Thyroid gland (tissue), 4 donors: ENCODE results near the gene PMEPA1. TPM values are rescaled to one million over a fixed set of nuclear protein-coding genes. Genes with fewer than 3 reads are reported as not detected.

Experiments
- DNase-seq, 2 donors: peaks; one replicate each; pipeline ENCODE4 v3.0.0-alpha.2; 2019
- H3K27ac ChIP-seq, 3 donors: fragments of 200-600 bp; sonication (generic); 1 replicate in 2 of 3; 2 replicates in 1 of 3; pipeline ENCODE4 v1.5.1; 2016 to 2019; ENCODE audit warnings: mild to moderate bottlenecking in 1 of 3, moderate library complexity in 1 of 3
- H3K27me3 ChIP-seq: fragments of 200-600 bp; sonication (generic); one replicate; pipeline ENCODE4 v1.5.1; 2019
- H3K36me3 ChIP-seq, 2 donors: fragments of 200-600 bp; sonication (generic); one replicate each; pipeline ENCODE4 v1.5.1; 2016 to 2019
- H3K4me1 ChIP-seq, 2 donors: fragments of 200-600 bp; sonication (generic); one replicate each; pipeline ENCODE4 v1.5.1; 2017 to 2019
- H3K4me3 ChIP-seq, 3 donors: fragments of 200-600 bp; sonication (generic); replicated peaks in 1 of 3; 1 replicate in 2 of 3; 2 replicates in 1 of 3; pipeline ENCODE4 v1.5.1; 2016; ENCODE audit warnings: mild to moderate bottlenecking in 1 of 3
- H3K9me3 ChIP-seq: fragments of 200-600 bp; sonication (generic); one replicate; pipeline ENCODE4 v1.5.1; 2017
- POLR2A ChIP-seq, 2 donors: fragments of 450-650 bp; IDR thresholded peaks; one replicate each; pipeline ENCODE4 v1.6.1; 2017; ENCODE audit warnings: antibody characterized with exemption in 2 of 2, mild to moderate bottlenecking in 2 of 2, moderate library complexity in 1 of 2
- WGBS, 2 donors: methylation state at CpG; one replicate each; pipeline ENCODE4 v1.1.5; 2017; 5-methylcytosine and 5-hydroxymethylcytosine counted together
- intact Hi-C: fragments of 100-400 bp; cut with DNase I; formaldehyde crosslinking; loops from one replicate; pipeline ENCODE4 v1.15.1; 2023
- total RNA-seq, 4 donors: library from RNA; depleted of rRNA; stranded (reverse); fragments of >200 nt; gene quantifications; one replicate each; pipeline ENCODE4 v1.2.3, GENCODE V29; 2016
- TF ChIP-seq, protein P1 (sequence below), 6 experiments: fragments of 200-600 bp in 3 of 6; fragments of 450-650 bp in 3 of 6; sonication (generic) in 3 of 6; IDR thresholded peaks; one replicate each; pipeline ENCODE4 v1.5.1; 2016 to 2019; ENCODE audit warnings: antibody characterized with exemption in 6 of 6, mild to moderate bottlenecking in 2 of 6, inconsistent platforms in 1 of 6, moderate library complexity in 1 of 6

PMEPA1 gene
- total RNA-seq, 4 donors from 2014 or later: 6.5 to 12.6 (median 8.3) TPM

DNA sequence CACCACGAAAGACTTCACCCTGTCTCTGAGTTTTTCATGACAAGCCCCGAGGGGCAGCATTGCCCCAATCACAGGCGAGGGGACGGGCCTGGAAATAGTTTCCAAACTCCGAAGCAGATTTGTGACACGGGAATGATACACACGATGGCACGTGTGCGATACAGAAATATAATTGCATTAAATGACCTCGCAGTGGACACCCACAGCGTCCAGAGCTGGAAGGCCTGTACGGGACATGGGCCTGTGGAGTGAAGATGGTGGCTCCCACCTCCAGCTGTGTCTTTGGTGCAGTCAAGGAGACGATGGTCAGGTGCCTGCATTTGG lies 43.0 kb downstream of the PMEPA1 start:
- no peaks in the 10 kb centered on the region for H3K36me3 ChIP-seq
- H3K9me3 ChIP-seq: no peaks in the 10 kb centered on the region
- no peak for TF ChIP-seq POLR2A (IDR thresholded peaks at IDR 0.05)
- TF ChIP-seq, protein P1, sequence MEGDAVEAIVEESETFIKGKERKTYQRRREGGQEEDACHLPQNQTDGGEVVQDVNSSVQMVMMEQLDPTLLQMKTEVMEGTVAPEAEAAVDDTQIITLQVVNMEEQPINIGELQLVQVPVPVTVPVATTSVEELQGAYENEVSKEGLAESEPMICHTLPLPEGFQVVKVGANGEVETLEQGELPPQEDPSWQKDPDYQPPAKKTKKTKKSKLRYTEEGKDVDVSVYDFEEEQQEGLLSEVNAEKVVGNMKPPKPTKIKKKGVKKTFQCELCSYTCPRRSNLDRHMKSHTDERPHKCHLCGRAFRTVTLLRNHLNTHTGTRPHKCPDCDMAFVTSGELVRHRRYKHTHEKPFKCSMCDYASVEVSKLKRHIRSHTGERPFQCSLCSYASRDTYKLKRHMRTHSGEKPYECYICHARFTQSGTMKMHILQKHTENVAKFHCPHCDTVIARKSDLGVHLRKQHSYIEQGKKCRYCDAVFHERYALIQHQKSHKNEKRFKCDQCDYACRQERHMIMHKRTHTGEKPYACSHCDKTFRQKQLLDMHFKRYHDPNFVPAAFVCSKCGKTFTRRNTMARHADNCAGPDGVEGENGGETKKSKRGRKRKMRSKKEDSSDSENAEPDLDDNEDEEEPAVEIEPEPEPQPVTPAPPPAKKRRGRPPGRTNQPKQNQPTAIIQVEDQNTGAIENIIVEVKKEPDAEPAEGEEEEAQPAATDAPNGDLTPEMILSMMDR (IDR thresholded peaks at IDR 0.05): no peak
- intact Hi-C loops: loop anchor here (5.0 kb wide), 1 partner anchor 41 kb away; no protein-coding TSS in a partner anchor
- no peak for DNase-seq
- peak overlapping the region in 2 of 3 donors; percentile 97 to 98 for H3K27ac ChIP-seq
- no peaks in the 10 kb centered on the region for H3K27me3 ChIP-seq
- H3K4me3 ChIP-seq: no peak overlapping the region
- H3K4me1 ChIP-seq: peaks cover 18 to 19% of the 10 kb centered on the region in 2 donors
- WGBS, 2 donors: 92 to 95% methylated on average over 13 of the region's 13 CpGs

DNA sequence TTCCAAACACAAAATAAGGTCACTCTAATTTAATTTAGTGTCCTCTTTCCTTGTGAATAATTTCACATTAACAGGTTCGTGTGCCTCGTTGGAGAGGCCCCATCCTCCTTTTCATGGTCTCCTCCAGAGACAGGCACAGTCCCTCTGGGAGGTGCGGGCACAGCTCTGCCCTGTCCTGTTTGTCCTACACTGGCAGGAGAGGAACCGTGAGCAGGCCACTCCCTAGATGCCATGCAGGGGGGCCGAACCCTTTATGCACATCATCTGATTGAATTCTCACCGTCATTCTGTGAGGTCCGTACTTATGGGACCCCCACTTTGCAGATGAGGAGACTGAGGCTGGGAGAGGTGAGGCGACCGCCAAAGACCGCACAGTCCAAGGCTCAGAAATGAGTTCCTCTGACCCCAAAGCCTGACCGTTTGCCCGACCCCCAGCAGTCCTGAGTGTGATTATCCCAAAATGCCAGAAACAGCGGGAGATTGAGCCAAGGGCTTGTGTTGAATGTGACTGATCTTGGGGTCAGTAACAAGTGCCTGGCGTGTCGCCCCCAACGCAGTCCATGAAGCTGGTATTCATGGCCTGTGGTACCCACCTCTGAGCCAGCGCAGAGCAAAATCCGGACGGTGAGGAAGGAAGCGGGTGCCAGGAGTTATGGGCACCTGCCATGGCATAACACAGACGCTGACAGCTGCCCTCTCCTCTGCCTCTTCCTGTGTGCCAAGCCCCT lies 43.5 kb downstream of the PMEPA1 start:
- TF ChIP-seq, protein P1 (IDR thresholded peaks at IDR 0.05): no peak
- TF ChIP-seq POLR2A (IDR thresholded peaks at IDR 0.05): no peak
- Histone ChIP-seq H3K36me3 (no peaks in the 10 kb centered on the region), H3K4me3 (no peak overlapping the region), H3K27ac (no peak overlapping the region), H3K4me1 (peaks cover 23 to 24% of the 10 kb centered on the region in 2 donors), H3K27me3 (no peaks in the 10 kb centered on the region), H3K9me3 (no peaks in the 10 kb centered on the region)
- no peak for DNase-seq
- intact Hi-C loops: loop anchor here (5.0 kb wide), 1 partner anchor 41 kb away; no protein-coding TSS in a partner anchor
- 92 to 95% methylated on average over 14 to 21 of the region's 21 CpGs for WGBS, 2 donors

- DNase-seq: no peak
- no peaks in the 10 kb centered on the region for H3K27me3 ChIP-seq
- no peak overlapping the region for H3K27ac ChIP-seq
- H3K4me1 ChIP-seq: peaks cover 30 to 31% of the 10 kb centered on the region in 2 donors
- no peak overlapping the region for H3K4me3 ChIP-seq
- 87 to 96% methylated on average over 8 of the region's 8 CpGs for WGBS, 2 donors
- no peaks in the 10 kb centered on the region for H3K9me3 ChIP-seq
- no peak for TF ChIP-seq POLR2A (IDR thresholded peaks at IDR 0.05)
- TF ChIP-seq, protein P1 (IDR thresholded peaks at IDR 0.05): no peak
- H3K36me3 ChIP-seq: no peaks in the 10 kb centered on the region
- intact Hi-C loops: loop anchor here (5.0 kb wide), 1 partner anchor 42 kb away; no protein-coding TSS in a partner anchor
These were observed 44.2 kb downstream of the PMEPA1 start for GRCh38 chr20:57665589-57665971.

DNA sequence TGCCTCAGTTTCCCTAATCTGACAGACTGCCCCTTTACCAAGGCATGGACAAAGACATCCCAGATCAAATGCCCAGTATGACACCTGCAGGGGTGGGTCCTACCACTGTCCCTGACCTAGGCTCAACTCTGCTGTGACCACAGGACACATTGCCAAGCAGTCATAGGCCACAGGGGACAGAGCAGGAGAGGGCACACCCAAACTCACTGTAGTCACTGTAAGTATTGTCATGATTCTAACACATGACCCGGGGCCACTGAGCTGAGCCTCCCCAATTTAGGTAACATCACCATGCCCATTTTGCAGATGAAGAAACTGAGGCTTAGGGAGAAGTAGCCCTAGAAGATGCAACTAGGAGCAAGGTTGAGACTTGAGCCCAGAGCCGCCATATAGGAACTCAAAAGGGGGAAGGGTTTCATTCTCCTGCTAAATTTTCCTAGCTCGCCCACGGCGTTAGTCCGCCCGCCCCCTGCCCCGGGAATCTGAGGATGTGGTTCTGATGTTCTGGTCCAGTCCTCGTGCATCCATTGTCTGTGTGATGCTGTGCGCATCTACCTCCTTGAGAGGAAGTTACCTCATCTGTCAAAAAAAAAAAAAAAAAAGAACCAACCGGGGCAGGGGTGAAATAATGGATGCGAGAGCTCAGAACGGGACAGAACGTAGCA lies 44.8 kb downstream of the PMEPA1 start:
- H3K27me3 ChIP-seq: no peaks in the 10 kb centered on the region
- DNase-seq: peak in 1 of 2 donors; percentile 1
- H3K9me3 ChIP-seq: no peaks in the 10 kb centered on the region
- H3K36me3 ChIP-seq: no peaks in the 10 kb centered on the region
- 90 to 91% methylated on average over 14 of the region's 14 CpGs for WGBS, 2 donors
- TF ChIP-seq, protein P1 (IDR thresholded peaks at IDR 0.05): no peak
- TF ChIP-seq POLR2A (IDR thresholded peaks at IDR 0.05): no peak
- no peak overlapping the region for H3K27ac ChIP-seq
- H3K4me3 ChIP-seq: no peak overlapping the region
- H3K4me1 ChIP-seq: peaks cover 32% of the 10 kb centered on the region in 2 donors
- intact Hi-C loops: loop anchor here (5.0 kb wide), 1 partner anchor 42 kb away; no protein-coding TSS in a partner anchor

DNA sequence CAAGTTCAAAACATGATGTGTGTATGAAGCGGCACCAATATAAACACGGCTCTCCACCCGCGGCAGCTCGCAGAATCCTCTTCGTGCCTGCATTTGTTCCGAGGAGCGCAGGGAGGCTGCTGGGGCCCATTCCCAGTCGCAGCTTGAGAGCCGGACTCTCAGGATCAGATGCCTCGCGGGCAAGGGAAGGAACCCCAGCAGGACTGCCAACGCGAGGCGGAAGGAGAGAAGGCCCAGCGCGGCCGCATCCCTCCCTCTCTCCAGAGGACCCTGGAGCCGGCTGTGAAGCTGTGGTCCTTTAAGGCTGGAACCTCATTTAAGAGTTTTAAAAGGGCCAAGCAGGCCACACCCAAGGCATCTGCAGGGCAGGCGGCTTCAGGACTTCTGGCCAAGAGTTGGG lies 45.3 kb downstream of the PMEPA1 start:
- H3K4me1 ChIP-seq: peaks cover 32% of the 10 kb centered on the region in 2 donors

More for the DNA sequence above, 45.3 kb downstream of the PMEPA1 start:
- 83 to 92% methylated on average over 16 to 19 of the region's 20 CpGs for WGBS, 2 donors
- H3K4me3 ChIP-seq: no peak overlapping the region
- no peak for DNase-seq
- H3K9me3 ChIP-seq: no peaks in the 10 kb centered on the region
- no peak for TF ChIP-seq POLR2A (IDR thresholded peaks at IDR 0.05)
- TF ChIP-seq, protein P1 (IDR thresholded peaks at IDR 0.05): no peak
- intact Hi-C loops: no loop called here
- no peaks in the 10 kb centered on the region for H3K36me3 ChIP-seq
- H3K27me3 ChIP-seq: no peaks in the 10 kb centered on the region
- no peak overlapping the region for H3K27ac ChIP-seq
